HG02885 (cell line): ENCODE results near the gene NOA1.

Source experiments
- ATAC-seq: cut with Tn5 transposase; IDR thresholded peaks from one replicate; pipeline ENCODE4 v1.9.1; 2021; ENCODE audit warnings: mild to moderate bottlenecking; ENCODE audit not compliant: unreplicated experiment, poor library complexity

Gene NOA1

GRCh38 chr4:56977321-56978012, at the start of gene NOA1:
NOA1 (minus strand) TSS chr4:56977606; CDS start chr4:56977585, 21 bp downstream.
- ATAC-seq: peak; percentile 76

DNA sequence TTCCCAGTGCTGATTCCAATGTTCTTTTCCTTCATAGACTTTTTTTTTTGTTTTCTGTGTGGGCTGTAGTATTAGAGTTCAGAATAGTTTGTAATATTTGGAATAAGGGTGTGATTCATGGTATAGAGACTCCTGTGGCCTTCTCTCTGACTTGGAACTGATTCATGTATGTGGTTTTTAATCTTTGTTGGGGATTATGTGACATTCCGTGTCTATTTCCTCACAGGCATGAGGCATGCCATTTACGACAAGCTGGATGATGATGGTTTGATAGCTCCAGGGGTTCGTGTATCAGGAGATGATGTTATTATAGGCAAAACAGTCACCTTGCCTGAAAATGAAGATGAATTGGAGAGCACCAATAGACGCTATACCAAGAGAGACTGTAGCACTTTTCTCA, 45.7 kb upstream of the NOA1 start:
- no peak for ATAC-seq

DNA sequence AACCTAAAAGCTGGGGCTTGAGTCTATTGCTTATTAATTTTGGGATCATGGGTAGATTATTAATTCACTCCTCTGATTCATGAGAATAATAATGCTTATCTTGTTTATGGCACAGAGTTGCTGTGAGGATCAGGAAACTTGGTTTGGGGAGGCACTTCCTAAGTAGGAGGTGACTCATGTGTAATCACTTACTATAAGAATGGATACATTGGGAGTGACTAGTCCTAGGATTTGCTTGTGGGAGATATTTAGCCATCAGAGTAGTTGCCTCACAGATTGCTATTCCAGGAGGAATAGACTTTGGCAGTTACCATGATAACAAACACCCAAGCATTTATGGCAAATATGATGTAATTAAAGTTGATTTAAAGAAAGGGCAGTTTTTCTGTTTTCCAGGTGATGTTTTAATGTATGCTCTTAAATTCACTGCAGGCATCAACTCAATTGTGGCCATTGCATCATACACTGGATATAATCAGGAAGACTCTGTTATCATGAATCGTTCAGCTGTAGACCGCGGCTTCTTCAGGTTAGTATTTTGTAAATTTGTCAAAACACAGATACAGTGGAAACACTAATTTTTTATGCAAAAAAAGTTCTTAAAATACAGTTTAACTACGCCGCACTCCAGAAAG, 43.2 kb upstream of the NOA1 start:
- no peak for ATAC-seq

GRCh38 chr4:57018980-57019379, 41.6 kb upstream of the NOA1 start:
- ATAC-seq: no peak

DNA sequence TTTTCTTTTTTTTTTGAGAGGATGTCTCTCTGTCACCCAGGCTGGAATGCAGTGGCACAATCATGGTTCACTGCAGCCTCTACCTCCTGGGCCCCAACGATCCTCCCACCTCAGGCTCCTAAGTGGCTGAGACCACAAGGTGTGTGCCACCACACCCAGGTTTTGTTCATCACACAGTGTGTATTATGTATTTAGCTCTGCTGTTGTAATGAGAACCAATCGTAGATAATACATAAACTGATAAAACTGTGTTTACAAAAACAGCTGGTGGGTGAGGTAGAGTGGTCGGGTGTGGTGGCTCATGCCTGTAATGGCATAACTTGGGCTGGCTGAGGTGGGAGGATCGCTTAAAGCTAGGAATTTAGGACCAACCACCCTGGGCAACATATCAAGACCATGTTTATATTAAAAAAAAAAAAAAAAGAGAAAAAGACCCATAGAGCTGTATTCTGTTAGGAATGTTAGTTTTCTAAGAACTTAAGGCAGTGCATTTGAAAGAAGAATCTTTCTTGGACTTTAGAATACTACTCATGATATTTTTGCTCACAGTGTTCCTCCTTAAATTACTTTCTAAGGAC, 36.2 kb upstream of the NOA1 start:
- ATAC-seq: no peak

- no peak for ATAC-seq
Observed at GRCh38 chr4:56999751-57000150, 22.3 kb upstream of the NOA1 start.

- no peak for ATAC-seq
Observed at GRCh38 chr4:56995525-56995924, 18.1 kb upstream of the NOA1 start.

DNA sequence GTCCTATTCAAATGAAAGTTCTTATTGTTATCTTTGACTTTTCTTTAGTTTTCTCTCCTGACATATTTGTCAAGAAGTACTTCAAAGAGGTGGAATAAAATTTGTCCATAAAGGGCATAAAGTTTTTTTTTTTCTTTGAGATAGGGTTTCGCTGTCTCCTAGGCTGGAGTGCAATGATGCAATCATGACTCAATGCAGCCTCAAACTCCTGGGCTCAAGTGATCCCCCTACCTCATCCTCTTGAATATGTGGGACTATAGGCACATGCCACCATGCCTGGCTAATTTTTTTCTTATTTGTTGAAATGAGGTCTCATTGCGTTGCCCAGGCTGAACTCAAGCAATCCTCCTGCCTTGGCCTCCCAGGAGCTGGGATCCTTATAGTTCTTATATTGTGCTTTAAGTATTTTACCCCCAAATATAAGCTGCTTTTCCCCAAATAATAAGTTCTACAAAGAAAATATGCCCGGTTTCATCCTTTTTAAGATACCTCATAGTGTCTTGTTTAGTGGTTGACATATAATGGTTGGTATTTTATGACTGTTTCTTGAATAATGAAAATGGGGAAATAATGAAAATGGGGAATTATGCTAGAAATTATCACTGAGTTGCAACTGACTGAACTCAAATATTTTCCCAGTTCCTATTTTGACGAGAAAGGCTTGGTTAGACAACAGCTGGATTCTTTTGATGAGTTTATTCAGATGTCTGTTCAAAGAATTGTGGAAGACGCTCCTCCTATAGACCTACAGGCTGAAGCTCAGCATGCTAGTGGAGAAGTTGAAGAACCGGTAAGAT, 12.9 kb upstream of the NOA1 start:
- ATAC-seq: no peak

- no peak for ATAC-seq
Observed at GRCh38 chr4:56986952-56987351, 9.5 kb upstream of the NOA1 start.

- no peak for ATAC-seq
Observed at GRCh38 chr4:56986192-56986591, 8.8 kb upstream of the NOA1 start.

DNA sequence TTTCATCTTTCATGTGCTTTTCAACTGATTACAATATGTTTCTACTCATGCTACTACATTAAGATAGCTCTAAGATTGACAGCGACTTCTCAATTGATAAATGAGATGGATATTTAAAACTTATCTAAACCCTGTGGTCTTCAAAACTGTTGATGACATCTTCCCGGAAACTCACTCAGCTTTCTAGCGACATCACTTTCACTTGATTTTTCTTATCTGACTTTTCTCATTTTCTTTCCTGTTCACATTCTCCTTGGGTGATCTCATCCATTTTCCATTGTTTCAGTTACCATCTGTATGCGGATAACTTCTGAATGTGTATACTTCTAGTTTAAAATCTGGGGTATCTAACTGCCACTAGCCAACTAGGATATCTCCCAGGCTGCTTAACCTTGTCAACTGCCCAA, 4.4 kb upstream of the NOA1 start:
- ATAC-seq: no peak

GRCh38 chr4:56979421-56980072, 2.1 kb upstream of the NOA1 start:
- no peak for ATAC-seq

GRCh38 chr4:56978750-56979303, 1.4 kb upstream of the NOA1 start, which contains the start of gene POLR2B:
POLR2B (plus strand) TSS chr4:56978896; CDS start chr4:56978986, 90 bp downstream.
- ATAC-seq: peak; percentile 55

GRCh38 chr4:56976837-56977320, 527 bp downstream of the NOA1 start:
- peak; percentile 38 for ATAC-seq

DNA sequence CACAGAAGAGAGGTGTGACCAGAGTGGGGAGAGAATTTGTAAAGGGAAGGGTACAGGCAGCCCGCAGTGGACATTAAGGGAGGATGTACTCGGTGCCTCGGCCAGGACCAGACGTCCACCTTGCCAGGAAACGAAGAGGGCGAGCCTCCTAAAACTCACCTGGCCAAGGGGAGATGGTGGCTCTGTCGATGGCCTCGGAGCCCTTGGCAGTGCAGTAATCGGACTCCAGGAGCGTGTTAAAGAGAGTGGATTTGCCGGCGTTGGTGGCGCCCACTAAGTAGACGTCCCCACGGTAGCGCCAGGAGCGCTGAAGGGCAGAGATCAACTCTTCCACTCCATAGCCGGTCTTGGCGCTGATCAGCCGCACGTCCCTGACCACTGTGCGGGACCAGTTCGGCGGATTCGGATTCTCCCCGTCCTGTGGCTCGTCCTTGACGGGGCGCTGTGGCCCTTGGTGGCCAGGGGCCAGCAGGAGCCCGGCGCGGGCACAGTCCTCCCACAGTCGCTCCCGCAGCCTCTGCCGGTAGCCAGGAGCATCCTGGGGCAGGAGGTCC, 1.0 kb downstream of the NOA1 start:
- ATAC-seq: peak; percentile 2

GRCh38 chr4:56973336-56973735, 4.1 kb downstream of the NOA1 start:
- ATAC-seq: no peak

GRCh38 chr4:56972809-56973208, 4.6 kb downstream of the NOA1 start:
- ATAC-seq: no peak

DNA sequence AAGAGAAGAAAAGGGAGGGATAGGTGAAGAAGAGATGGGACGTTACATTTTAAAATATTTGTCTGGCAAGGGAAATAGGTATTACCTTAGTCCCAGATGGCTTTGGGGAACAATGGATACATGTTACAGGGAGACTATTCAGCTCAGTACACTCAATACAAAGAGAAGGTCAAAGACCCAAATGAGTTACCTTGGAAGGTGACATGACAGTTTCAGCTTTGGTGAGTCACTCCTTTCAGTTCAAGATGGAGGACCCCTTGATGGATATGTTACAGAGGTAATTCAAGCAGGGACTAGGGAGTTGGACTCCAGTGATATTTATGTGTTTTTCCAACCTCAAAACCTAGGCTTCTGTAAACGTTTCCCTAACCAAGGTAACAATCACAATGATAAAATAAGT, 5.0 kb downstream of the NOA1 start:
- no peak for ATAC-seq

- ATAC-seq: no peak
Observed at GRCh38 chr4:56971383-56971782, 6.0 kb downstream of the NOA1 start.

- no peak for ATAC-seq
Observed at GRCh38 chr4:56961107-56961500, 16.3 kb downstream of the NOA1 start.
